HG03342 (cell line): ENCODE data around the gene LCLAT1.

Experiments used
- ATAC-seq: cut with Tn5 transposase; IDR thresholded peaks from one replicate; pipeline ENCODE4 v1.9.1; 2021; ENCODE audit warnings: mild to moderate bottlenecking, moderate library complexity; ENCODE audit not compliant: unreplicated experiment

LCLAT1 gene

DNA sequence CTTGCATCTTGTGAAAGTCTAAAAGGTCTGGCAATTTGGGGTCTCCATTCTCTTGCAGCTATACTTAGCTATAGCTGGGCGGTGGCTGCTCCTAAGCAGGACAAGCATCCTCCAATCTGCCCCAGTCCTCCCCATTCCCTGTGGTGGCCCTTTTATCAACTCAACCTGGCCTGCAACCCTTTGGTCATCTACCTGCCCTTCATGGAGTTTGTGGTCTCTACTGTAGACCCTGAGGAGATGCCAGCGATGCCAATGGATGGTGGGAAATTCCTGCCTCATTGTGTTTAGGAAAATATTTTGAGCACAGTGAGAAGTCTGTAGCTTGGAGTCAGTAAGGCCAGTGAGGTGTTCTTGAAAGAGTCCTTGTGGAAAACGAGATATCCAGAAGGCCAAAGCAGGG is 216.8 kb downstream of the LCLAT1 start:
- no peak for ATAC-seq

DNA sequence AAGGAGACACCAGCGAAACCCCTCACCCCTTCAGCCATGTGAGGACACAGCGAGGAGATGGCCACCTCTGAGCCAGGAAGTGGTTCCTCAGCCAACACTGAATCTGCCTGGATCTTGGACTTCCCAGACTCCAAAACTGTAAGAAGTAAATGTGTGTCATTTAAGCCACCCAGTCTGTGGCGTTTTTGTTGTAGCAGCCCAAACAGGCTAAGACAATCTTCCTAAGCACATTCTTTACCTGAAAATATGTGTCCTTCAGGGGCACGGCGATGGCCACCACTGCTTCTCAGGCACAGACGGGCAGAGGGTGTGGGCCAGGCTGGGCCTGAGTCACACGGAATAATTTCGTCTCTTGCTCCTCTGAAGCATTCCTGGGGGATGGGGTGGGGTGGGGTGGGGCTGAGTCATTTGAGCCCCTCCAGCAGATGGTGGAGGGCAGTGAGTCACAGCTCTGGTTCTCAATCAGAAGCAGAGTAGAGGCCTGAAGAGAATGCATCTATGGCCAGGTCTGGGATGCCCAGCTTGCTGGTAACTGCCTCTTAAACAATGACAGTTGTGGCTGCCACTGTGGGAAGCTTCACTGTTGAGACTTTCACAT is 217.8 kb downstream of the LCLAT1 start:
- ATAC-seq = no peak

DNA sequence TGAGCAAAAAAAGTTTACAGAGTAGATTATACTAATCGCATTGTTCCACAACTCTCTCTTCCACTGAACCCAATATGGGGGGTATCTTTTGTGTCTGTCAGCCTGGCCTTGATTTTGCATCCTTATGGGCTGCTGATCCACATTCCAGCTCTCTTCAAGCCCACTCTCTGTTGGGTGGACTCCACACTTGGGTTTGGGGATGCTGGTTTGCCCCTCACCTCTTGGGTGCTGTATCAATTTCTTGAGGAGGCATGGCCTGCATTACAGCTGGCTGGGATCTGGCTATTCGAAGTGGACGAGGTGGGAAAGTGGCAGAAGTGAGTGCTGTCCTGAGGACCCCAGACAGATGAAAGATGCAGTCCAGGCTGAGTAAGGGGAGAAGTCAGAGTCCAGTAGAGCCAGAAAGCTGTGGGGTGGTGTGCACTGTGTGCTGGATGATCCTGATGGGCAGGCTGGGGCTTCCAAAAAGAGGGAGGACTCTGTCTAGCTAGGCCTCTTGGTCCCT is 218.8 kb downstream of the LCLAT1 start:
- no peak for ATAC-seq

DNA sequence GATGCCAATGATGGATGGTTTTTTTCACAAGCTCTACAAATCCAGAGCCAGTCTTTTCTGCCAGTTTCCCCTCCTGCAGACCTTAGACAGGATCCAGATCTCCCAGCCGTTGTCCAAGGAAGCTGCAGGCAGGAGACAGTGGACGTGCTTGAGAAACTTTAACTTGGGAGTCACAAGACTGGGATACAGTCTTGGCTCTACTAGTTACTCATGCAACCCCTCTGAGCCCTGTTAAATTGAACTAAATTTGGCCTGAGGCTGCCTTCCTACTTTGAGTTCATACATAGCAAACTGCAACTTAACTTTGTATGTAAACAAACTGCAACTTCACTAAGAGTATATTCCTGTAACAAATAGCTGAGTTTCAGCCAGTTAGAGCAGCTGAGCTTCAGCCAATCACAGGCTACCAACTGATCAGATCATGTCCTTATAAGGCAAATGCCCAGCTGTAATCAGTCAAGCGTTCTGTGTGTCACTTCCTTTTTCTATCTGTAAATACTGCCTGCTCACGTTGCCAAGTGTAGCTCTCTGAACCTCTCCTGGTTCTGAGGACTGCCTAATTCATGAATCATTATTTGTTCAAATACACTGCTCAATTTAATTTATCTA is 219.3 kb downstream of the LCLAT1 start:
- peak; percentile 77 for ATAC-seq

DNA sequence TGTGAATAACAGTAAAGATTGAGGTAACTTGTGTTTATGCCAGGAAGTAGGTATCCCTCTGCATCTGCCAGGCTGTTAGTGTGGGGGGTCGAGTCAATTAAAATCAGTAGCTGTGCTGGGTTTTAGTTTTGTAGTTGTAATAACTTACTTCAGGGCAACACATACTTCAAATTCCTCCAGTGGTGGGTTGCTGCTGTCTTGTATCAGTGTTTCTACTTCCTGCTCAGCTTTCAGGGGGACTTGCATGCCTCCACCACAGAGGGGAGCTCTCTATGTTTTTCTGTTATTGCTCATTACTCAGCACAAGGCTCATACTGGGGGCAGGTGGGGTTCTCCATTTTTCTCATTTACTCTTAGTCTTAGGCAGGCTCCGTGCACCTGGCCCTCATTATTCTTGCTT is 223.4 kb downstream of the LCLAT1 start:
- ATAC-seq = no peak

DNA sequence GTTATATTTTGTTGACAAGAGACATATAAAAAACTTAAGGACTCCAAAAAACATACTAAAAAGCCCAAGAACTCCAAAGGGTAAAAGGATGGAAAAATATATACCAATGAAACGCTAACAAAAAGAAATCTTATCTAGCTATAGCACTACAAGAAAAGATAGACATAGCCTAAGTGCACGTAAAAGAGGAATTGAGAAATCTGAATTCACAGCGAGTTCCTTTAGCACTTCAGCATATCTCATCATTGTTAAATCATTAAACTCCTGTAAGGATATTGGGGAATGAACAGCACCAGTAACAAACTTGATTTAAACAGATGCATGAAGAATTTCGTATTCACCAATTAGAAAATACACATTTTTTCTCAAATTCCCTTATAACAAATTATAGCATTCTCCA is 226.1 kb downstream of the LCLAT1 start:
- ATAC-seq = no peak

DNA sequence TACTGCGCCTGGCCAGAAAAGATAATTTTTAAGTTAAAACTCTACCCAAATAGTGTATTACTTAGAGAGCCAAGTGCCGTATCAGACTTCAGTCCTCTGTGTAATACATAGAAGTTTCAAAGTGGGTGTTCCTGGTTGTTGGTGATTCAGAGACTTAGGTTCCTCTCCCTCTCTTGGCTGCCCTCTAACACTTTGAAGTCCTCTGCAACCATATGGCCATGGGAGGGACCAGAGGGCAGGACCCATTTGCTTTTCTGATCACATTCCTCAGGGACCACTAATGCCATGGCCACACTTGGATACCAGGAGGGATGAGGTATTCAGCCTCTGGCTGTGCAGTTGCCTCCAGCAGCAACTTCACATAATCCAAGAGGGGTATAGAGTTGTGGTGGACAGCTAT is 228.7 kb downstream of the LCLAT1 start:
- no peak for ATAC-seq

DNA sequence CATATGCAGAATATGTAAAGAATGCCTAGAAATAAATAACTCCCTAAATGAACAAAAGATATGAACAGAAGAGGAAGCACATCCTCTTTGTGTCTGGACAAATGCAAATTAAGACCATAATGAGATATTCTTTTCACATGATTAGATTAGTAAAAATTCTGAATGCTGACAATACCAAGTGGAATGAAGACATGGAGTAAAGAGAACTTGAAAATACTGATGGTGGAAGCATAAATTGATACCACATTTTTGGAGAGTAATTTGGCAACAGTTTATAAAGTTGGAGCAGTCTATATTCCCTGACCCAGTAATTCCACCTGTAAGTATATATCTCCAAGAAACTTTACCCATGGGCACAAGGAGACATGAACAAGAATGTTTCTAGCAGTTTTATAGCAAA is 230.2 kb downstream of the LCLAT1 start:
- ATAC-seq = no peak

DNA sequence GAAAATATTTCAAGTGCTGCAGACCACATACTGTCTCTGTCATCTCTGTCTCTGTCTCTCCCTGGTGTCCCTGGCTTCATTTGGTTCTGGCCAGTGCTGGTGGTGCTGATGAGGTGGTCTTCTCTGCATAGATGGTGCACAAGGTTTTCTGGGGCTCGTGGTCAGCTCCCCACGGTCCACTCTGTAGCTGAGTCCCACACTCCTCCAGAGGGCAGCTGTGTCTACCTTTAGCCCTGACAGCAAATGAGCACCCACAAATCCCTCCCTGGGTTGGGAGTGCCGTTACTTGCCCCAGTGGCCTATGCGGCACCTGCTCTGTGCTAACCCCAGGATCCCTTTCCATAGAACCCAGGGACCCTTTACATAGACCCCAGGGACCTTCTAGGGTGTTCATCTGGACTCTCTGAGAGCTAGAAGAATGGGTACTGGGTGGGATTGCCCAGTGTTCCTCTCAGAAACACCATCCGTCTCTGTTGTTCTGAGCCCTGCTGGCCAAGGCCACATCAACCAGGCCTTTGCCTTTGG is 230.9 kb downstream of the LCLAT1 start:
- ATAC-seq = no peak

DNA sequence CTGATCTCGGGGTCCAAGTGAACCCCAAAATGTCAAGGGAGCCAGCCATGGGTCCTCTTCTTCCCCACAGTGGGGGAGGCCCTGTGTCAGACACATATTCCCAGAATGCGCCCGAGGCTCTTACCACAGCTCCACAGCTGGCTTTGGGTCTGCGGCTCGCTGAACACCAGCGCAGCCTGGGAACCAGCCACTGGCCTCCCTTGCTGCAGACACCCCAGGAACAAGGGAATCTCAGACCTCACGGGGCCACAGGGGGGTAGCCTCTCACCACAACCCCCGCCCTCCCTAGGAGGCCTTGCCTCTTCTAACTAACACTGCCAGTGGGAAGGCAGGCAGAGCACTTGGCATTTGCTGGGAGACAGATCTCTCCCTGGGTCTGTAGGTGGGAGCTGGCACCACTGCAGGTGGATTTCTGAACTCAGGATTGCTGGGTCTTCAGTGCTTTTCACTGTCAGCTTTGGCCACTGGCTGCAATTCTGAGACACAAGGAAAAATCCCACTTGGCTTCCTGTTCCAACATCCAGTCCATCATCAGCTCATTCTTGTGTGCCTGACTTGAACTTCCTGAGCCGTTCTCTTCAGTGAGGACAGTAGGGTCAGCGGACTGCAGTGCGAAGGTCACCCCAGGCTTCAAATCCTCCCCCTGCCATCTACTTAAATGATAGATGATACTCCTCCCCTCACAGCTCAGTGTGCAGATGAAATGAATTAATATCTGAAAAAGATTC is 231.5 kb downstream of the LCLAT1 start:
- no peak for ATAC-seq

DNA sequence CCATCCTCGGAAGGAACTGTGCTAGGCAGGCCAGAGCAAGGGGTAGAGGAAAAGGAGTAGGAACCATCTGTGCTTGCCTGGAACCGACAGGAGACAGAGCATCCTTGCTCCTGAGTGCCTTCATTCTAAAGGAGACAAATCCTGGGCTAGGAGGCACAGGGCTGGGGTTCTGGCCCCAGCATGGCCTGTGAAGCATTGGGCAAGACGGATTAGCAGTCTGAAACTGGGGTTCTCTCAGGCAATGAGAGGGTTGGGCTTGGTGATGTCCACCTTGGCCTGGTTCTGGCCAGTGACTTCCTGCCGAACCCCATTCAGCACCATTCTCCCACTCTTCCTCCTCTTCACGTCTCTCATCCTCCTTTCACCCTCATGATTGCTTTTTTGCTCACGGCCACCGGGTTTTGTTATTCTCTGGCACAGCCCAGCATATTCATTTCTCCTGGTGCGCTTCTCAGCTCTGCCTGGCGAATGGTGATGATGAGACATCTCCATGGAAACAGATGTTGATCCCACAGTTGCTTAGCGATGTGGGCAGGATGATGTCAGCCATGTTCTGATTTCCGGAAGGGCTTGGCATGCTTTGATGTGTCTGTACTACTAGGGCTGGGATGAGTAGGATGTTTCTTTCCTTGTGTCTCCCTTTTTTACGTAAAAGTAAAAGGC is 232.5 kb downstream of the LCLAT1 start:
- ATAC-seq = no peak

DNA sequence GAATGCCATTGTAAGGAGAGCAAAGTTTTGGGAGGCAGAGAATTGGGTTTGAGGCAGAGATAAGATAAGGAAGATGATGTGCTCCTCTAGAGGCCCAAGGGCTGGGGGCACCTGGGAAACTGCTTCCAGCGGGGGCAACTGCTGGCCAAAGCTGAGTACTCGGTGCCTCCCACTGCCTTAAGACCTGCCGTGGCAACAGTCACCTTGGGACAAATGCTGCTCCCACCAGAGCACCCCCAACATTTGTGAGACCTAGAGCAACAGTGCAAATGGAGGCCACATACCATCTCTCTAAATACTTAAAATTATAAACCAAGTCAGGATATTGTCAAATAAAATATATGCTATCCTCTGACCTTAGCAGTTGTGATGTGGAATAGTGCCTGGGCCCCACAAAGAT is 233.1 kb downstream of the LCLAT1 start:
- ATAC-seq = no peak

DNA sequence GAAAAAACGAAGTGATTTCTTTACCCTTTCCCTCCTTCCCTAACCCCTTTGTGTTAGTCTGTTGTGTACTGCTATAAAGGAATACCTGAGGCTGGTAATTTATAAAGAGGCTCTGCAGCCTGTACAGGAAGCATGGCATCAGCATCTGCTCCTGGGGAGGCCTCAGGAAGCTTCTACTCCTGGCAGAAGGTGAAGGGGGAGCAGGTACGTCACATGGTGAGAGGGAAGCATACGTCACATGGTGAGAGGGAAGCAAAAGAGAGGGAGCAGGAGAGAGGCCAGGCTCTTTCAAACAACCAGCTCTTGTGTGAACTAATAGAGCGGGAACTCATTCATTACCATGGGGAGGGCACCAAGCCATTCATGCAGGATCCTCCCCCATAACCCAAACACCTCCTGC is 234.0 kb downstream of the LCLAT1 start:
- ATAC-seq = no peak

DNA sequence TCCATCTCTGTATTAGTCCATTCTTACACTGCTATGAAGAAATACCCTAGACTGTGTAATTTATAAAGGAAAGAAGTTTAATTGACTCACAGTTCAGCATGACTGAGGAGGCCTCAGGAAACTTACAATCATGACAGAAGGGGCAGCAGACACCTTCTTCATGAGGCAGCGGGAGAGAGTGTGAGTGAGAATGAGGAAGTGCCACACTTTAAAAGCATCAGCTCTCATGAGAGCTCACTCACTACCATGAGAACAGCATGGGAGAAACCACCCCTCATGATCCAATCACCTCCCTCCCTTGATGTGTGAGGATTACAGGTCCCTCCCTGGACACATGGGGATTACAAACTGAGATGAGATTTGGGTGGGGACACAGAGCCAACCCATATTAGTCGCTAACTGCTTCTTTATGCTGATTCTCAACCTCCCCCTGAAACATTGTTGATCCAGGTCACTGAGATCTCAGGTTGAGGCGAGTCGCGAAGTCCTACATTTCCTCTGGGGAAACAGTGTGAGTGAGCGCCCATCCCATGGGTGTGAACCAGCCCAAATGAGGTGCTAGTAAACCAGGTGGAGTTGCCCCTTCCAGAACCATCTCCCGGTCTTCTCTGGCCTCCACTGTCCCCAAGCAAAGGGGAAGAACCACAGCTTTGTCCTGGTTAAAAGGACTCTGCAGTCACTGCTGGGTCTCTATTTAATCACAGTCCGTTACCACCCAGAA is 236.3 kb downstream of the LCLAT1 start:
- no peak for ATAC-seq

DNA sequence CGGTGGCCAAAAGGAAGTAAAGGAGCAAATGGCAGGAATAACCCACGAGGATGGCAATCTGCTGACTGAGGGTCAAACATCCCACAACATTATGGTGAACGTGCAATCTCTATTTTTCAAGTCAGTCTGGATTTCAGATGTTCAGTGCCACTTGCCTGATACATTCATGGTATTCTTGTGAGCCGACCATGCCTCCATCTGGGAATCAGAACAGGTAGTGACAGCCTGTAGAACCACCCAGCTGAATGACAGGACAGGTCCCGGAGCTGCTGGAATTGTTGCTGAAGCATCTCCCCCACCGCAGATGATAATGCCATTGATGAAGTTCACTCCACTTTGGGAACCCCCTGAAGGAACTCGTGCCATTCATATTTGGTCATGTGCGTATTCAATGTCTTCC is 237.0 kb downstream of the LCLAT1 start:
- ATAC-seq = no peak

DNA sequence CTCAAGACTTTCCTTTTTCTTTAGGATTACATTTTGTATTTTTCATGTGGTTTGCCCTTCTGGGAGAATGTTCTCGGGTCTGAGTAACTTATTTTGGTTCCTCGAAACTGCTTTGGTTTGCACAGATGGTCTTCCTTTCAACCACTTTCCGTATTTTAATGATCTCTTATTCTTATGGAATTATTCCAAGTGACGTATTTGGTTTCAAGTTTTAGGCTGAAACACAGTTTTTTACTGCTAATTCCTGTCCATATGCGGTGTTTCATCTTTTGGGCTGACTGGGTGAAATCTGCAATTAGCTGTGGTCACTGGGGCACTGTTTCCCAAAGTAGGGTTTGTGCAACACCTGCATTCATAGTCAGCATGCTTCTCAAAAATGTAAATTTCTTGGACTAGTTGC is 237.5 kb downstream of the LCLAT1 start:
- no peak for ATAC-seq

DNA sequence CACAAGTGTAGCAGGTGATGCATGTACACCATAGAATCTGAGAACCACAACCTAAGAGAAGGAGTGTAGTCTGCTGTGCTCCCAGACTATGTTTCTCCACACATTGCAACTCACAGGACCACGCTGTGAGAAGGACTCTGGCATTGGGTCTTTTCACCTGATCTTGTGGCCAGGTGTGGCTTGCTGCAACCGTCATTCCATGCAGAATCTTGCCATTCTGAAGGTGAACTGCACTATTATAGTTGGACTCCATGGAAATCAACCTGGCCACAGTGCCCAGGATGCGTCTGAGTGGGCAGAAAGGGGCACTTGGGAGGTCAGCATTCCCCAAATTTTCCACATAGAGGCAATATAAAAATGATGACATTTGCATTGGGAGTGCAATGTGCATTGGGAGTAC is 237.9 kb downstream of the LCLAT1 start:
- no peak for ATAC-seq

DNA sequence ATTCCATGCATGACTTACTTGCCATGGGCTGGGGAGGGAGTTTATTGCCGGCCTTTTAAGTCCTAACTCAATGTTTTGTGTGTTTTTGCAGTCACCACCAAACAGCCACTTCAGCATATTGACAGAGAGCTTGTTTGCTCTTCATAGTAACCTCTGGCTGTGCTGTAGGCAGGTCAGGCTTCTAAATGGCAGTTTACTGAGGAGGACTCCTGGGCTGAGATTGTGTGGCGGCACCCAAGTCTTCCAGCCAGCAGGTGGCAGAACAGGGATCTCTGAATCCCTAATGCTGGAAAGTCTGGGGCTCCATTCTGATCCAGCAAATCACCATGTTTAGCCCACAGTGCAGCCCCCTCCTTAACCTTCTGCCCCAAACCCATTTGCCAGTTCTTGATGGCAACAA is 239.0 kb downstream of the LCLAT1 start:
- ATAC-seq = no peak

DNA sequence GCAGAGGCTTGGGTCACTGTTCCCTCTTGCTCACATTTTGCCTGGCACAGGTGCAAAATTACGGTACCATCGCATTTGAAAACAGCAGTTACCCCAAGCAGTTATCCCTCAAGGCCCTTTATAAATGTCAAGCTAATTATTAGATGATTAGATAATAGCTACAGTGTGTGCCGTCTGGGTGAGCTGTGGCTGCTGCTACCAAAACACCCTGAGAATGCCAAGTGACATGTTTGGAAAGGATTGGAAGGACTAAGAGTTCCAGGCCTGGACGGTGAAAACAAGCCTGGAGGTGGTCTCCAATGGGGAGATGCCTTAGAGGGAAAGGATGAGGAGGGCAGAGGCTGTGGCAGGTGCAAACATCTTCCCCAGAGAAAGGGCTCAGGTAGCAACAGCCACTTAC is 239.6 kb downstream of the LCLAT1 start:
- no peak for ATAC-seq

DNA sequence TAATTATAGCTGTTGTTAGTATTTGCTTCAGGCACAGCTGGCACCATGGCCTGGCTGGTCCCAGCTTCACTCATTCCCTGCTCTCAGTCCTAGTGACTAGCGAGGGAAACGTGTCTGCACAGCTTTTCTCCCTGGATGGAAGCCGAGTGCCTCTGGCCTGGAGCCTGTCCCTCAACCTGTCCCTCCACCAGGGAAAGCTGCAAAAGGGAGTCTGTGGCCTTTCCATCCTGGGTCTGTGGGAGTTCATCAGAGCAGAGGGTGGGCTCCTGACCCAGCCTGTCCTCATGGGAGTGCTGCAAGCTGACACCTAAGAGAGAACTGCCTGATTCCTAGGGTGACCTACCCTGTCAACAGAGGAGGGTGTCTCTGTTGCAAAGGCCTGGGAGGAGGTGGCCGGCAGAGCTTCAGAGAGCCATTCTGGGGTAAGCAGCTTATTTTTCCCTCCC is 241.9 kb downstream of the LCLAT1 start:
- ATAC-seq = no peak
